Gastroesophageal sphincter (tissue), 4 donors: ENCODE measurements around the gene TNPO2. TPM values are rescaled to one million over a fixed set of nuclear protein-coding genes. Genes with fewer than 3 reads are reported as not detected.

Experiments used
- ATAC-seq: fragments of 150-250 bp; one replicate; pipeline ENCODE4 v1.9.1; 2016; ENCODE audit warnings: mild to moderate bottlenecking, moderate library complexity
- H3K27ac ChIP-seq, 4 donors: fragments of 200-600 bp; sonication (generic) in 3 of 4; 1 replicate in 3 of 4; 2 replicates in 1 of 4; pipeline ENCODE4 v1.5.1; 2016 to 2019
- H3K27me3 ChIP-seq: fragments of 200-600 bp; sonication (generic); one replicate; pipeline ENCODE4 v1.5.1; 2019
- H3K36me3 ChIP-seq, 2 donors: fragments of 200-600 bp; sonication (generic); one replicate each; pipeline ENCODE4 v1.5.1; 2019; ENCODE audit warnings: control low read depth in 1 of 2
- H3K4me1 ChIP-seq, 3 donors: fragments of 200-600 bp; sonication (generic); 1 replicate in 2 of 3; 2 replicates in 1 of 3; pipeline ENCODE4 v1.5.1; 2016 to 2019; ENCODE audit warnings: control low read depth in 2 of 3
- H3K4me3 ChIP-seq, 2 donors: fragments of 200-600 bp; sonication (generic); one replicate each; pipeline ENCODE4 v1.5.1; 2019; ENCODE audit warnings: mild to moderate bottlenecking in 1 of 2, moderate library complexity in 1 of 2
- H3K9me3 ChIP-seq, 3 donors: fragments of 200-600 bp; sonication (generic); one replicate each; pipeline ENCODE4 v1.5.1; 2017 to 2019; ENCODE audit warnings: control low read depth in 2 of 3
- EP300 ChIP-seq: sonication (generic); formaldehyde crosslinking; IDR thresholded peaks from one replicate; pipeline ENCODE4 v1.6.1; 2017; ENCODE audit warnings: antibody characterized with exemption, mild to moderate bottlenecking
- POLR2A ChIP-seq, 2 donors: fragments of 450-650 bp; IDR thresholded peaks; one replicate each; pipeline ENCODE4 v1.6.1; 2017; ENCODE audit warnings: antibody characterized with exemption in 2 of 2, mild to moderate bottlenecking in 2 of 2, moderate library complexity in 1 of 2
- POLR2AphosphoS5 ChIP-seq: sonication (generic); formaldehyde crosslinking; IDR thresholded peaks from one replicate; pipeline ENCODE4 v1.6.1; 2017; ENCODE audit warnings: antibody characterized with exemption
- WGBS, 2 donors: methylation state at CpG; one replicate each; pipeline ENCODE4 v1.1.5; 2018; ENCODE audit warnings: low coverage in 1 of 2; 5-methylcytosine and 5-hydroxymethylcytosine counted together
- total RNA-seq, 4 donors: library from RNA; depleted of rRNA; stranded (reverse); fragments of >200 nt; gene quantifications; one replicate each; pipeline ENCODE4 v1.1.0, GENCODE V29; 2016
- TF ChIP-seq, protein P1 (sequence below), 4 experiments: fragments of 200-600 bp in 2 of 4; fragments of 450-650 bp in 2 of 4; sonication (generic) in 1 of 4; IDR thresholded peaks; one replicate each; pipeline ENCODE4 v1.5.1; 2017 to 2019; ENCODE audit warnings: antibody characterized with exemption in 4 of 4, mild to moderate bottlenecking in 2 of 4, moderate library complexity in 2 of 4

TNPO2 gene
- total RNA-seq, 4 donors from 2014 or later, result 52.0 to 89.2 (median 76.1) TPM

DNA sequence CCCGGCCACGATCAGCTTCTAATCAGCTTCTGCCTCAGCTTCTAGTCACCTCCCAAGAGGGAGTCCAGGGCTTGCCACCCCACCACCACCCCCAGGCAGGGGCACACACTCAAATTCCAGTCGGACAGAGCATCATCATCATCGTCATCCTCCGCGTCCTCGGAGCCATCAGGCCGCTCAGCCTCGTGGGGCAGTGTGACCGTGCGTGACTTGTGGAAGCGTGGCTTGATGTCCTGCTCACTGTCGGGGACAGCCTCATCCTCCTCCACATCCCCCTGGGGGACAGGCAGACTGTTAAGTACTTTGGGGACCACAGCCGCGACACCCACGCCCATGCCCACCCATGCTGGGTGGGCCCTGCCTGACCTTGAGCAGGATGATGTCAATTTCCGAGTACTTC, 12.5 kb downstream of the TNPO2 start:
- no peaks in the 10 kb centered on the region for H3K9me3 ChIP-seq
- H3K4me3 ChIP-seq, result no peak overlapping the region
- no peak overlapping the region for H3K27ac ChIP-seq
- H3K4me1 ChIP-seq, result peaks cover 0 to 8% (median 0%) of the 10 kb centered on the region in 3 donors
- ATAC-seq, result no peak
- no peaks in the 10 kb centered on the region for H3K27me3 ChIP-seq
- TF ChIP-seq POLR2AphosphoS5 (no peak), POLR2A (IDR thresholded peaks at IDR 0.05) (no peak), EP300 (no peak)
- TF ChIP-seq, protein P1, sequence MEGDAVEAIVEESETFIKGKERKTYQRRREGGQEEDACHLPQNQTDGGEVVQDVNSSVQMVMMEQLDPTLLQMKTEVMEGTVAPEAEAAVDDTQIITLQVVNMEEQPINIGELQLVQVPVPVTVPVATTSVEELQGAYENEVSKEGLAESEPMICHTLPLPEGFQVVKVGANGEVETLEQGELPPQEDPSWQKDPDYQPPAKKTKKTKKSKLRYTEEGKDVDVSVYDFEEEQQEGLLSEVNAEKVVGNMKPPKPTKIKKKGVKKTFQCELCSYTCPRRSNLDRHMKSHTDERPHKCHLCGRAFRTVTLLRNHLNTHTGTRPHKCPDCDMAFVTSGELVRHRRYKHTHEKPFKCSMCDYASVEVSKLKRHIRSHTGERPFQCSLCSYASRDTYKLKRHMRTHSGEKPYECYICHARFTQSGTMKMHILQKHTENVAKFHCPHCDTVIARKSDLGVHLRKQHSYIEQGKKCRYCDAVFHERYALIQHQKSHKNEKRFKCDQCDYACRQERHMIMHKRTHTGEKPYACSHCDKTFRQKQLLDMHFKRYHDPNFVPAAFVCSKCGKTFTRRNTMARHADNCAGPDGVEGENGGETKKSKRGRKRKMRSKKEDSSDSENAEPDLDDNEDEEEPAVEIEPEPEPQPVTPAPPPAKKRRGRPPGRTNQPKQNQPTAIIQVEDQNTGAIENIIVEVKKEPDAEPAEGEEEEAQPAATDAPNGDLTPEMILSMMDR (IDR thresholded peaks at IDR 0.05), result no peak
- 74% methylated on average over 3 of the region's 17 CpGs; no CpG with 5 or more reads in 1 of the 2 donors for WGBS, 2 donors
- H3K36me3 ChIP-seq, result peaks cover 0 to 97% of the 10 kb centered on the region in 2 donors

DNA sequence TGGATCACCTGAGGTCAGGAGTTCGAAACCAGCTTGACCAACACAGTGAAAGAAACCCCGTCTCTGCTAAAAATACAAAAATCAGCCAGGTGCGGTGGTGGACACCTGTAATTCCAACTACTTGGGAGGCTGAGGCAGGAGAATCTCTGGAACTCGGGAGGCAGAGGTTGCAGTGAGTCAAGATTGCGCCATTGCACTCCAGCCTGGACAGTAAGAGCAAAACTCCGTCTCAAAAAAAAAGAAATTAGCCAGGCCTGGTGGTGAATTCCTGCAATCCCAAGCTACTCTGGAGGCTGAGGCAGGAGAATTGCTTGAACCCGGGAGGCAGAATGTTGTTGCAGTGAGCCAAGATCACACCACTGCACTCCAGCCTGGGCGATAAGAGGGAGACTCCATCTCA, 15.1 kb downstream of the TNPO2 start:
- 90 to 93% methylated on average over 2 to 3 of the region's 8 CpGs for WGBS, 2 donors
- TF ChIP-seq POLR2A (IDR thresholded peaks at IDR 0.05), result no peak
- no peak for TF ChIP-seq POLR2AphosphoS5
- TF ChIP-seq, protein P1 (IDR thresholded peaks at IDR 0.05), result no peak
- no peak for TF ChIP-seq EP300
- Histone ChIP-seq H3K4me1 (no peaks in the 10 kb centered on the region), H3K36me3 (peaks cover 0 to 97% of the 10 kb centered on the region in 2 donors), H3K4me3 (no peak overlapping the region), H3K27me3 (no peaks in the 10 kb centered on the region), H3K9me3 (no peaks in the 10 kb centered on the region), H3K27ac (no peak overlapping the region)
- no peak for ATAC-seq

DNA sequence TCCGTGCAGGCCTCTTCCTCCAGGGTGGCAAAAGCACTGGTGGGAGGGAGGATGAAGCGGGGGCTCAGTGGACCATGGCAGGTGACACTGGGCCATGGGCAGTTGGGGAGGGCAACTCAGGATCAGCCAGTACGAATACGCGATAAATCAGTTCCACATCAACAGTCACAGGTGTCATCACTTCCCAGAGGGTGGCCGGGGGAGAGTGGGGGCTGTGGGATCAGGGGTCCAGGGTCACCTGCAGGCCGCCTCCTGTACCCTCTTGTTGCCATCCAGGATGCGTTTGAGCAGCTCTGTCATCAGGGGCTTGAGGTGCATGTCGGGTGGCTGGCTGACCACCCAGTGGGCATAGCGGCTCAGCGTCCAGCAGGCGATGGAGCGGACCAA, 17.4 kb downstream of the TNPO2 start:
- Histone ChIP-seq H3K4me1 (no peaks in the 10 kb centered on the region), H3K4me3 (no peak overlapping the region), H3K27me3 (no peaks in the 10 kb centered on the region), H3K27ac (no peak overlapping the region), H3K9me3 (no peaks in the 10 kb centered on the region), H3K36me3 (peaks cover 0 to 100% of the 10 kb centered on the region in 2 donors)
- 80% methylated on average over 1 of the region's 13 CpGs; no CpG with 5 or more reads in 1 of the 2 donors for WGBS, 2 donors
- ATAC-seq, result no peak
- TF ChIP-seq POLR2AphosphoS5, result no peak
- no peak for TF ChIP-seq POLR2A (IDR thresholded peaks at IDR 0.05)
- TF ChIP-seq, protein P1 (IDR thresholded peaks at IDR 0.05), result no peak
- TF ChIP-seq EP300, result no peak

DNA sequence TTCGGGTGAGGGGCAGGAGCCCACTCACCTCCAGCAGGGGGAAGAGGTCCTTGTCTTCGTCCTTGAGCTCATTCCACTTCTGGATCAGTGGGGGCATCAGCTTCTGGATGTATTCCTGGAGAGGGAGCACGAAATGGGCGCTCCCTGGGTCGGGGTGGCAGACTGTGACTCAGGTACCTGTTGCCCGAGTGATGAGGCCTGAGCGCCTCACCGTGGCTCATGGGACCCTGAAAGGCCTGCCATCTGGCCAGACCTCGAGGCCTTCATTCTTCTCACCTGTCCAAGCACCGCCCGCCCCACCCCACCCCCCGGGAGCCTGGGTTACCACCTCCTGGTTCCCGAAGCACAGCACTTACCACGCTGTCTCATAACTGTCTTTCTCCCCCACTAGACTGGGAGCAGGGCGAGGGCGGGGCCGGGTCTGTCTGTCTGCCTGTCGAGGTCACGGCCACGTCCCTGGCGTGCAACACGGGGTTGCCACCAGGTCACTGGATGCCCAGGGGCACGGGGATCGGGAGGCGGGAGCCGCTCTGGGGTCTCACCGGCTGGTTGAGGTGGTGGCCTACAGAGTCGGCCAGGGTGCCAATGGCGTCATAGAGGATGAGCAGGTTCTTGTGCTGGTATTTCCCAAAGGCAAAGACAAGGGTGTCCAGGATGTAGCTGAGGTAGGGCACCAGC, 17.9 kb downstream of the TNPO2 start:
- no peaks in the 10 kb centered on the region for H3K4me1 ChIP-seq
- H3K36me3 ChIP-seq, result peaks cover 0 to 100% of the 10 kb centered on the region in 2 donors
- 40 to 93% methylated on average over 1 to 3 of the region's 29 CpGs for WGBS, 2 donors
- H3K4me3 ChIP-seq, result no peak overlapping the region
- no peaks in the 10 kb centered on the region for H3K27me3 ChIP-seq
- H3K27ac ChIP-seq, result no peak overlapping the region
- no peak for TF ChIP-seq POLR2A (IDR thresholded peaks at IDR 0.05)
- TF ChIP-seq EP300, result no peak
- TF ChIP-seq POLR2AphosphoS5, result no peak
- TF ChIP-seq, protein P1 (IDR thresholded peaks at IDR 0.05), result no peak
- ATAC-seq, result no peak
- H3K9me3 ChIP-seq, result no peaks in the 10 kb centered on the region

DNA sequence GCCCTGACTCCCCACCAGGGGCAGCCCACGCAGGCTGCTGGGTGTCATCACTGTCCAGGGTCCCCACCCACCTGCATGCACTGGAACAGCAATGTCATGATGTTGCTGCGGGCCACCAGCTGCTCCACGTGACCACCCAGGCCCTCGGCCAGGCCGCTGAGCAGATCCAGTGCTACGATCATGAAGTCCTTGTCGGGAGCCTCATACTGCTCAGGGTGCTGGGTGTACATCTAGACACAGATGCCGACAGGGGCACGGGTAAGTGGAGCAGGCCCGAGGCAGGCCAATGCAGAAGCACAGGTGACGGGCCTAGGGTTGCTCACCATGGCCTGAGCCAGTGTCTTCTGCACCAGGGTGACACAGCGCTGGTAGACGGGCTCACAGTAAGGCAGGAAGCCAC, 18.6 kb downstream of the TNPO2 start:
- no peaks in the 10 kb centered on the region for H3K4me1 ChIP-seq
- TF ChIP-seq EP300 (no peak), POLR2AphosphoS5 (no peak), POLR2A (IDR thresholded peaks at IDR 0.05) (no peak)
- TF ChIP-seq, protein P1 (IDR thresholded peaks at IDR 0.05), result no peak
- no peaks in the 10 kb centered on the region for H3K27me3 ChIP-seq
- no peak overlapping the region for H3K27ac ChIP-seq
- peaks cover 0 to 100% of the 10 kb centered on the region in 2 donors for H3K36me3 ChIP-seq
- H3K9me3 ChIP-seq, result no peaks in the 10 kb centered on the region
- H3K4me3 ChIP-seq, result no peak overlapping the region
- no peak for ATAC-seq
- WGBS, 2 donors, result 80% methylated on average over 1 of the region's 13 CpGs; no CpG with 5 or more reads in 1 of the 2 donors
